HL-60 (cell line): ENCODE data around the gene ZBTB44.

ENCODE experiments used
- GABPA ChIP-seq: IDR thresholded peaks from 2 replicates; pipeline ENCODE4 v1.6.1; 2012; ENCODE audit warnings: low read depth
- POLR2AphosphoS5 ChIP-seq: IDR thresholded peaks from 2 replicates; pipeline ENCODE4 v1.6.1; 2012; ENCODE audit warnings: low read depth
- TF ChIP-seq, protein P1 (sequence below): IDR thresholded peaks from one replicate; pipeline ENCODE4 v1.5.1; 2011; ENCODE audit warnings: low read length, control low read depth, inconsistent platforms; ENCODE audit not compliant: insufficient read depth

DNA sequence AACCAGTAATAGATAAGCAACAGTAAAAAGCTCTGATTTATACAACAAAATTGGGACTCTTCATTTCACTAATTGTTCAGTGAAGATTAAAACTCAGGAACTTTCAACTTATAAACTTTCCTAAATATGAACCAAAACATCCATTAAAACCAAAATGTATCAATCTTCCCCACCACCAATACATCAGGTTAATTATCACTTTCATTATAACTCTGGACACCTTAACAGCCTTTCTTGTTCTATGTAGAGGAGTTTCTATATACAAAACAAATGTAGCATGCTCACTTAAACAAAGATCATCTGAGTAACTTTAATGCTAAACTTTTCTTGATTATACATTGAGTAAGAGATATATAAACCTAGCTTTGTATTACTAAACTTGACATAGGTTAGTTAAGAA, 80.4 kb downstream of the ZBTB44 start:
- TF ChIP-seq GABPA = no peak
- TF ChIP-seq, protein P1, sequence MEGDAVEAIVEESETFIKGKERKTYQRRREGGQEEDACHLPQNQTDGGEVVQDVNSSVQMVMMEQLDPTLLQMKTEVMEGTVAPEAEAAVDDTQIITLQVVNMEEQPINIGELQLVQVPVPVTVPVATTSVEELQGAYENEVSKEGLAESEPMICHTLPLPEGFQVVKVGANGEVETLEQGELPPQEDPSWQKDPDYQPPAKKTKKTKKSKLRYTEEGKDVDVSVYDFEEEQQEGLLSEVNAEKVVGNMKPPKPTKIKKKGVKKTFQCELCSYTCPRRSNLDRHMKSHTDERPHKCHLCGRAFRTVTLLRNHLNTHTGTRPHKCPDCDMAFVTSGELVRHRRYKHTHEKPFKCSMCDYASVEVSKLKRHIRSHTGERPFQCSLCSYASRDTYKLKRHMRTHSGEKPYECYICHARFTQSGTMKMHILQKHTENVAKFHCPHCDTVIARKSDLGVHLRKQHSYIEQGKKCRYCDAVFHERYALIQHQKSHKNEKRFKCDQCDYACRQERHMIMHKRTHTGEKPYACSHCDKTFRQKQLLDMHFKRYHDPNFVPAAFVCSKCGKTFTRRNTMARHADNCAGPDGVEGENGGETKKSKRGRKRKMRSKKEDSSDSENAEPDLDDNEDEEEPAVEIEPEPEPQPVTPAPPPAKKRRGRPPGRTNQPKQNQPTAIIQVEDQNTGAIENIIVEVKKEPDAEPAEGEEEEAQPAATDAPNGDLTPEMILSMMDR = no peak
- no peak for TF ChIP-seq POLR2AphosphoS5
